HG03139 (cell line): Measurements from ENCODE around the gene ENO3.

Experiments
- ATAC-seq: cut with Tn5 transposase; IDR thresholded peaks from one replicate; pipeline ENCODE4 v1.9.1; 2021; ENCODE audit not compliant: unreplicated experiment

The ENO3 gene

DNA sequence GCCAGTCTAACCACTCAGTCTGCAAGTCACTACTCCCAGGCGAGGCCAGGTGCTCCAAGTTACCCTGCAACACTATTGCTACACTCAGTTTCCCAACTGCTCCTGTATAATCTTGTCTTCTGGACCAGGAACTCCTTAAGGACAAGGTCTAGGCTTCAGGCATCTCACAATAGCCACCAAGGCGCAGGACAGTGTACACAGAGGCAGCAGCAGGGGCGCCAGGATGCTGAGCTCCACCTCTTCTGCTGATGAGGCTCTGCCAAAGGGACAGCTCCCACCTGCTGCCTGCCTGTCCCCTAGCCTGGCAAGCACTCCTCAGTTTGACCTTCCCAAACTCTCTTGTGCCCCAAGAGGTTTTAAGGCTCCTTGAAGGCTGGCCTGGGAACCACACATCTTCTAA, 14.5 kb upstream of the ENO3 start:
- no peak for ATAC-seq

DNA sequence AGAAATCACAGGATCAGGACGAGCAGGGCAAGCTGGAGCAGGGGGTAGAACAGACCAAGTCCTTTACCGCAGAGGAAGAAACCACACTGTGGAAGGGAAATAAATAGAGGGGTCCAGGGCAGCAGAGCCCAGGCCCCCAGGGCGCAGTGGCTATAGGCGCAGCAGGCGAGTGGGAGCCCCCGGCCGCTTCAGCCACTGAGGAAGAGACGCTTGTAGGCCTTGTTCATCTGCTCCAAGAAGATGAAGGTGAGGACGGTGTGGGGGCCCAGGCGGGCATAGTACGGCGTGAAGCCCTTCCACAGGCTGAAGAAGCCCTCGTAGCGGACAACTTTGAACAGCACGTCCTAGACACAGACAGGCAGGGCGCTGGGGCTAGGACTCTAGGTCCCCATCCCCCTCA, 13.4 kb upstream of the ENO3 start:
- no peak for ATAC-seq

DNA sequence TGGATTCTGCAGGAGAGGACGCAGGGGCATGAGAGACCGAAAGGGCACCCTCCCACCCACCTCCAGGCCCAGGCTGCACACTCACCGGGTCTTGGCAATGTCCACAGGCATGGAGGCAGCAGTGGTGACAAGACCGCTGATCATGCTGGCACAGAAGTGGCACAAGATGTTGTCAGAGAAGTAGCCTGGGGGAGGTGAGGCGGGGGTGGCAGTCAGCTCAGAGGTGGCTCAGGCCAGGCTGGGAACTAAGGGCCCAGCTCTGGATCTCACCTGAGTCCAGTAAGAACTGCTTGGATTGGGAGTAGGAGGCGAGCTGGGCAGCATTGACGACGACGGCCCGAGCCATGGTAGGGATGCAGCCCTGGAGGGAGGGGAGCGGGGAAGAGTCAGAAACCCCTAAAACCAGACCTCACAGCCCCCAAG, 12.8 kb upstream of the ENO3 start:
- no peak for ATAC-seq

DNA sequence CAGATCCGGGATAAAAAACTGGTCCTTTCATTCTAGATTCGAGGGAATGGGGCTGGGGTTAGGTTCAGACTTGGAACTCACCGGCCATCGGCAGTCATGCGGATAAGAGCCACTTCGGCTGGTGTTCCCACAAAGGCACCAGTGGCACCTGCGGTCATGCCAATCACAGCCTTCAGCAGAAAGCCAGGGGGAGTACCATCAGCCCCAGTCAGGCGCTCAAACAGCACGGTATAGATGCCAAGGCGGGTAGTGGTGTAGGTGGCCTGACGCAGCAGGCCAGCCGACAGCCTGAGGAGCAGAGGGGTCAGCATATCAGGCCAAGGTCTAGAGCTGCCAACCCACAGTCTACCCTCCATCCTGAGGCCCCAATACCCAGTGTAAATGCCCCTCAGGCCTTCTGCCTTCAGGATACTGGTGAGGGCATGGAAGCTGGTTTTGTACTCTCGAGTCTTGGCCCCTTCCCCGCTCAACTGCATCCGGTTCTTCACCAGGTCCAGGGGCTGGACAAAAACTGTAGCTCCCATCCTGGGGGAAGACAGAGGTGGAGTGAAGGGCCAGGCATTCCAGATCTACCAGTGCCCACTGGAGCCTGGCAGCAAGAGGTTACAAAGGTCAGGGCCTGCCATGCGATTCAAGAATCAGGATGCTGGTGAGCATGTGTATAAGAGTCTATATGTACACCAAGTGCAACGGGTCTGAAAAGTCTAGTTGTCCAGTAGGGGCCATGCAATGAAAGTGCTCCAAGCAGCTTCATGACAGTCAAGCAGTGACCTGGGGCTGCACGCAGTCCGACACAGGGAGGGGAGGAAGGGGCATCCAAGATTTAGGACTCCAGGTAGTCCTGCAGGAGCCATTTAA, 12.0 kb upstream of the ENO3 start:
- no peak for ATAC-seq

DNA sequence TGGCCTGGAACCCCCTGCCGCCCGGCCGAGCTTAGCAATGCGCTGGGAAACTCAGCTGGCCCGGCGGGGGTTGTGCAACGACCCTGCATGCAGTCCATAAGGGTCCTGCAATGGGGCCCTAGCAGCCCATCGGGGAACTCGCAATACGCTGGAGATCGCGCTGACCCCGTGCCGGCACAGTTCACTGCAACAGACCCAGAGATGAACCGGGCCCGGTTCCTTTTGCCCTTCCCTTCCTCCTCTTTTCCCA, 11.4 kb upstream of the ENO3 start:
- peak; percentile 3 for ATAC-seq

DNA sequence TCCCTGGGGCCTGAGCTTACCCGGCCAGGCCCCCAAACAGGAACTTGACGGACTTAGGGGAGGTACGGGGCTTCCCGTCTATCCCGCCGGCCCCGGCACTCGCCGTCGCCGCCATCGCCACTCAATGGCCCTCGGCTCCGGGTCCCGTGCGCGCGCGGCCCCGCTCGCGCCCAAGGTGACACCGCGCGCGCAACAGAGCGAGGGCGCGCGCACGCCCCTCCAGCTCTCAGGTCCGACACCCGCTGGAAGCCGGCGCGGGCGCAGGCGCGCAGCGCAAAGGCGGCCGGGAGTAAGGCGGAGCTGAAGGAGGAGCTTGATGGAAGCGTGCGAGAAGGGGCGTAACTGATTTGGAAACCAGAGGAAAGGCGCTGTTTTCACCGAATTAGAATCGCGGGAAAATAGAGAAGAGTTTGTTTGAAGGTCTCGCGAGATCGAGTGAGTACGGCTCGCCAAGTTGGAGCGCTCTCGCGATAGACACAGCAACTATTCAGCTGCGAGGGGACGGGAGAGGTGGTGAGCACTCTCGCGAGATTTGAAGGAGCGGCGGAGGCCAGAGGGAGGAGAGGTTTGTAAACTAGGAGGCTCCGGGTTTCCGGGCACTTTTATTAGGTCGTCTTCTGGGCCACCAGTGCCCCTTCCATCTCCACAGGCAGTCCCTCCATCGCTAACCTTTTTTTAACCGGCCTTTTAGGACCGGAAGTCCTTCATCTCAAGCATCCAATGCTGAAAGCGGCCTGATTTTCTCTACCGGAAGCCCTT, 10.9 kb upstream of the ENO3 start, which contains the start of the genes RNF167 and SLC25A11:
Gene RNF167, plus strand, starts transcription at position 473 of the 759 bp plus-strand sequence. CDS start 642 bp downstream, outside the sequence.
Gene SLC25A11, minus strand, starts transcription at position 251 of the 759 bp plus-strand sequence. Its CDS starts 136 bp downstream, at position 115.
- peak; percentile 61 for ATAC-seq

DNA sequence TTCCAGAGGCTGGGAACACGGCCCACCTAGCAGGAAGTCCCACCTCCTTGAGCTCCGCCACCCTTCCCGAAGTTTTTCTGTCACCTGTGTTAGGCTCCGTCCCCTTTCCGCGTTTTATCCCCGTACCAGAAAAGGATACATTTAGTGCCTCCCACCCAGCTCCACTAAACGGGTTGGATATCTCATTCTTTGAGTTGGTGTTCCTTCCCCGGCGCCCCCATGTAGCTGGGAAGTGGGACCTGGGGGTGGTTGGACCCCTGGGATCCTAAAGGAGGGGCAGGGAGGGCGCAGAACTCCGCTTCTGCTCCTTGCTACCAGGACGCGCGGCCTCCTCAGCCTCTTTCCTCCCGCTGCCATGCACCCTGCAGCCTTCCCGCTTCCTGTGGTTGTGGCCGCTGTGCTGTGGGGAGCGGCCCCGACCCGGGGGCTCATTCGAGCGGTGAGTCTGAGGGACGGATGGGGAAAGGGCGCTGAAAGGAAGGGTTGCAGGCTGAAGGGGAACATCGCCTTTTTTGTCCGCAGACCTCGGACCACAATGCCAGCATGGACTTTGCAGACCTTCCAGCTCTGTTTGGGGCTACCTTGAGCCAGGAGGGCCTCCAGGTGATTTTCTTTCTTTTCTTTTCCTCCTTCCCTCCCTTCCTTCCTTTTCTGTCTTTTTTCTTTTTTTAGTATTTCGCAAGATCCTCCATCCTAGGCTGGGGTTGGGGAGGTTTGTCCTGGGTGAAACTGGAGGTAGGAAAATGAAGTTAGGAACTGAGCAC, 10.2 kb upstream of the ENO3 start:
- ATAC-seq: no peak

DNA sequence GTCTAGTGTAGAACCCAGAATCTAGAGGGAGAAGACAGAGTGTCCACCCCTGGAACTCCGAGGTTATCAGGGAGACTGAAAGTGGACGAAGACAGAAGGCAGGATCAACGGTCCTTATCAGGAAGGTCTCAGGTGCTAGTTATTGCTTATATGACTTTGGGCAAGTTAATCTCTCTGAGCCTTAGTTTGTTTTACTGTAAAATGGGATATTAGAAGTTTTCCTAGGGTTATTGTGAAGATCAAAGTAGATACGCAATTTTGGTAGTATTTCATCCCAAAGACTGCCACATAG, 9.7 kb upstream of the ENO3 start:
- no peak for ATAC-seq

DNA sequence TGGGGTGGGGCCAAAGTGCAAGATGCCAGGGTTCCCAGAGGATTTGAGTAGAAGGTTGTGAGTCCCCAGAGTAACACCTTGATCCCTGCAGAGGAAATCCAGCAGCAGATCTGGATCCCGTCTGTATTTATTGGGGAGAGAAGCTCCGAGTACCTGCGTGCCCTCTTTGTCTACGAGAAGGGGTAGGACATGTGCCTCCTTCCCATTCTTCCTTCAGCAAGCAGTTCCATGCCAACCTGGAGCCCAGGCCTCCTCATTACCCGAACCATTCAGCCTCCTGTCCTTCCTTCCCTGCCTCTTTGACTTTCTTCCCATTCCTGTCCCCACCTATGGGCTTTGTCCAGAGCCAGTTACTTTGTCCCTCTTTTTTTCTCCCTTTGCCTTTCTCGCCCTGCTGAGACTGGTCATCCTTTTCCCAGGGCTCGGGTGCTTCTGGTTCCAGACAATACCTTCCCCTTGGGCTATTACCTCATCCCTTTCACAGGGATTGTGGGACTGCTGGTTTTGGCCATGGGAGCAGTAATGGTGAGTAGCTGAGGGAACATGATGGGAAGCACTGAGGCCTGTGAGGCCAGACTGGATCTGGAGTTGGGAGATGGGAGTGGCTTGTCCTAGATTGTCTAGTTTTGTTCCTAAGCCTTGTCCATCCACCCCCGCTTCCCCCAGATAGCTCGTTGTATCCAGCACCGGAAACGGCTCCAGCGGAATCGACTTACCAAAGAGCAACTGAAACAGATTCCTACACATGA, 8.0 kb upstream of the ENO3 start:
- no peak for ATAC-seq

DNA sequence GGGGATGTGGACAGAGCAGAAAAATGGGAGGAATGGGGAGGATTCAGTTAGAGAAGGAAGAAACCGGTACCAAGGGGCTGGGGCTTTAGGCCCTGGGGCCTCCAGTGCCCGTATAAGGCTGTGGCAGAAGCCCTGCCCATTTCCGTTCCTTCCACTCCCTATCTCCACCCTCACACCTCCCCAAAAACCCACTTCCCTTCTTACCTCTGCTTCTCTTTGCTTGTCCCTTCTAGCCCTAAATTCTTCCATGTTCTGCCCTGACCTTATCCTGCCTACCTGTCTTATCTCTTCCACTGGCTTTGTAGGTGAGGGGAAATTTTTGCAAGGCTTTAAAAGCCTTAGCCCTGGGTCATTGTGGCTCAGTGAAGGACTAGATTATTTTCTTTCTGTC, 6.8 kb upstream of the ENO3 start:
- ATAC-seq: no peak

DNA sequence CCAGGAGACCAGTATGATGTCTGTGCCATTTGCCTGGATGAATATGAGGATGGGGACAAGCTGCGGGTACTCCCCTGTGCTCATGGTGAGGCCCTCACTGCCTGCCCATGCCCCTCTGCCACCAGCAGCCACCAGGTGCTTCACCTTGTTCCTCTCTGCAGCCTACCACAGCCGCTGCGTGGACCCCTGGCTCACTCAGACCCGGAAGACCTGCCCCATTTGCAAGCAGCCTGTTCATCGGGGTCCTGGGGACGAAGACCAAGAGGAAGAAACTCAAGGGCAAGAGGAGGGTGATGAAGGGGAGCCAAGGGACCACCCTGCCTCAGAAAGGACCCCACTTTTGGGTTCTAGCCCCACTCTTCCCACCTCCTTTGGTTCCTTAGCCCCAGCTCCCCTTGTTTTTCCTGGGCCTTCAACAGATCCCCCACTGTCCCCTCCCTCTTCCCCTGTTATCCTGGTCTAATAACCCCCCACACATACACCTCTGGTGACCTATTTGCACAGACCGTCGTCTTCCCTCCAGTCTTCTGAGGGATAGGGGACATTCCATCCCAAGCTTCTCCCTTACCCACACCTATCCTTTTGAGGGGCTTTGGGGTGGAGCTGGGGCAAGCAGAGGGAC, 6.3 kb upstream of the ENO3 start:
- ATAC-seq: no peak

DNA sequence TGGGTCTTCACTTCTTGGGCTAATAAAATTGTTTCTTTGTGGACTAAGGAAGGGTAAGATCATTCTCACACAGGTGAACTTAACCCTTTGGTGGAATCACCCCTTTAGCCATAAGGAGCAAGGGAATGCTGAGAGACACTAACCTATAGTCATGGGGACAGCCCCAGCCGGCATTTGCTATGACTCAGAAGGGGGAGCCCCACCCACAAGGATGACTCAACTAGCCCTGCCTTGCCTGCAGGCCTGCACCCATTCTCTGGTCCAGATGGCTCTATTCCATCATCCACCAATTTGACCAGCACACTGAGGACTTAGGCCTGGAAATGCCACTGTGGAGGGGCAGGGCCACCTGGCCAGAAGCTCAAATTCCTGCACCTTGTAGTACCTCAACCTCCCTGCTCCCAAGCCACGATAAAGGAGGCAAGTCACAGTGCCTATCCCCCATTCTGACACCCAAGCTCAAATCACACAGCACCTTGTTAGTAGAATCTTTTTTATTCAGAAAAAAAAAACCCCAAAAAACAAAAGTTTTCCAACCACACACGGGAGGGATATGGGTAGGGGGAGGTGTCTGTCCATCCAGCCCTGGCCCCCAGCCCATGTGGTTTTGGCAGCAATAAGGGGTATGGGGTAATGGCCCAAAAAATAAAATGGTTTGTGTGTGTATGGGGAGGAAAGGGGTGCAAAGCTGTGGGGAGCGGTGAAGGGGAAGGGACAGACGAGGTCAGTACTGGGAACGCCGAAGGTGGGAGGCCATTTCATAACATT, 5.6 kb upstream of the ENO3 start:
- no peak for ATAC-seq

DNA sequence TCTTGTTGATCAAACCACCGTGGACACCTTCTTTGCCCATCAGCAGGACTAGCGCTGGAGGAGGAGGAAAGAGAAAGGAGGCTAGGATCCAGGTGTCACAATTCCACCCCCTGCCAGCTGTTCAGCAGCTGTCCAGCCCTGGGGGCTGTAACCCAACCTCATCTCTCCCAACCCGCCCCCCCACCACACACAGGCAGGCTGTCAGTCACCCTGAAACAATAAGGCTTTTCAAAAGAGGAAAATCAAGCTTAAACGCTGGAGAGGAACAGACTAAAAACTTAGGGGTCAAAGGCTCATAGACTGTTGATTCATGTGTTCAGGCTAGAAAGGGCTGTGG, 5.0 kb upstream of the ENO3 start:
- no peak for ATAC-seq

DNA sequence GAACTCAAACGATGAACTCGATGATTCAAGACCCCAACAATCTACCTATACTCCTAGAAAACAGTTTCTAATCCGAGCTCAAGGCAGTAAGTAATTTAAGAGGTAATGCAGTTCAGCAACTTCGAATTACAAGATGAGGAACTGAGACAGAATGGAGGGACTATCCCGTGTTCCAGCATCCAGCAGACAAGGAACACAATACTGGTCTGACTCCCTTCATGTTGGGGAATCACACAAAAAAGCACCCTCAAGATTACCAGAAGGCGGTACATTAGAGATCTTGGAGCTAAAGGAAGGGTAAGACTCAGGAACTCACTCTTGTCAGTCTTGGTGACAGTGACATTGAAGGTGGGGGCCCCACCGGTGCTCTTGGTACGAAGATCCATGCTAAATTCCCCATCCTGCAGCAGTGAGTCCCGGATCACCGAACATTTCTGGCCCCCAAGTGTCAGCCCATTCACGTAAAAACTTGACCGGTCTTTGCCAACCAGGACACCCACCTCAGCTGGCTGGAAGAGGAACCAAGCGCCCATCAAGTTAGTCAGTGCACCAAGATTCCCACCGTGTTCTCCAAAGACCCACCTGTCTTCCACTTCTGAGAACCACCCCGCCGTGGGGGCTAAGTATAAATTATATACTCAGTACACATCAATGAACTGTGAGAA, 4.5 kb upstream of the ENO3 start:
- no peak for ATAC-seq

DNA sequence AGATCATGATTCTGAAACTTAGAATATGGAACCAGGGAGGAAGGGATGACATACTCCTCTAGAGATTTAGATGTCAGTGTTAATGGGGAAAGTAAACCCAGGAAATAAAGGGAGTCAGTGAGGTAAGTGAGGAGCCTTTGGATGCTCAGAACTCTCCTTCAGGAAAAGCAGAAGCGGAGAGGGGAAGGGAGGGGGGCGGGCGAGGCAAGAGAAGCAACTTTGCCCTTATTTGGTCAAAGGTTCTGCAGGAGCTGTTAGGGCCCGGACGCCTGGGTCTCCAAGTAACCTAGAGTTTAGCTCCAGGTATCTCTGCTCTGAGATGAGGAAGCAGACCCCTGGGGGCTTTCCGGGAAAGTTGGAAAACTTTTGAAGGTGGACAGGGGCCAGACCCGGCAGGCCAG, 3.9 kb upstream of the ENO3 start:
- ATAC-seq: no peak

DNA sequence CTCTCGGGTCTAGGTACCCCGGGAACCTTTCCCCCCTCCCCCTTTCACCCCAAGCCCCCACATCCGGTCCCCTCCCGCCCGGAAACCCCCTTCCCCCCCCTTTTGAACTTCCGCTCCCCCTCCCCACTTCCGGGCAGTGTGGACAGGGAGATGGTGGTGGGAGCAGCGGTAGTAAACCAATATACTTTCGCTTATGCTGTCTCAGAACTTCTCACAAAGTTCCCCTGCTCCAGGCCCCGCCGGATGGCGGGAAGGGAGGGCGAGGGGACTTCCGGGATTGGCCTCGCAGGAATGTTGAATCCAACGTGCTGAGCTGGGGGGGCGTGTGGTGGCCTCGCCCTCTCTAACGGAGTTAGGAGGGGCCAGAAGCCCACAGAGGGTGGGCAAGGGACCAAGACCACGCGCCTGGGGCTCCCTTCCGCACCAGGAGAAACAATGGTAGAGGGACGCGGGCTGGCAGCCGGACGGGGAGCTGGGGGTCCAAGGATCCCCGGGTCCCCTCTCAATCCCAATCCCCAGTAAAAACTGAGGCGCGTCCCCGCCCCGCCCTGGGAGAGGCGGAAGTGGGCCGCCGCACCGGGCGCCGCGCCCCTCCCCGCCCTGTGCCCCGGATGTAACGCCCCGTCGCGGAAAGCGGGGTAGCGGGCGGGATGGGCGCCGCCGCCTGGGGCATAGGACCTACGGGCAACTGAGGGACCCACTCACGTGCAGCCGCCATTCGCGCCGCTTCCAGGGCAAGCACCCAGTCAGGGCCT, 3.3 kb upstream of the ENO3 start:
- ATAC-seq: no peak

DNA sequence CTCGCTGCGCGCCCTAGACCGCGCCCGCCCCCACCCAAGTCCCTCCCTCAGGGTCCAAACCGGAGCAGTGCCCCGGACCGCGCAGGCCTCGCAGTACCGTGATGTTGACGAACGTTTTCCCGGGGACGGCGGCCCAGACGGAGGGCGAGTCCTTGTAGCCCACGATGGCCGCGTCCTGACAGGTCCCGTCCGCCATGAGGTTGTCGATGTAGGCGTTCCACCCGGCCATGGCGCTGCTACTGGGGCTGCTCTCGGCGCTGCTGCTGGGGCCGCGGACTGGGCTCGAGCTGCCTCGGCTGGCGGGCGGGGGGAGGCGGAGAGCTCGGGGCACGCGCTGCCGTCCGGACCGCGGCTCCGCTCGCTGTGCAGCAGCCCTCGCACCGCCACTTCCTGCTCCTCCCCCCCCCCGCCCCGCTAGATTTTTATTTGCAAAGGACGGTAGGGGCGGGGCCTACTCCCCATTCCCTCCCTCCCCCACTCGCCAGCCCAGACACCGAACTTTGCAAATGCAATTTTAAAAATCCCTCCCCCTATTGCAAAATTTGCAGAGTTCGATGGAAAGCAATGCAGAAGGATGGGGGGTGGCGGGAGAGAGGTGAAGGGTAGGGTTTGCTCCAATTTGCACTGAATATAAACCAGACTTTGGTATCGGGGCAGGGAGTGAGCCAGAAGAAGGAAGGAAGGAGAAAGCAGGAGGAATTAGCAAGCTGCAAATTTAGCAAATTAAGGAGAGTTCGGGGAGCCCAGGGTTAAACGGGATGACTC, 2.6 kb upstream of the ENO3 start, which contains the start of gene PFN1:
Gene PFN1, minus strand, starts transcription at position 365 of the 765 bp plus-strand sequence. Its CDS starts 136 bp downstream, at position 229.
- ATAC-seq: no peak

DNA sequence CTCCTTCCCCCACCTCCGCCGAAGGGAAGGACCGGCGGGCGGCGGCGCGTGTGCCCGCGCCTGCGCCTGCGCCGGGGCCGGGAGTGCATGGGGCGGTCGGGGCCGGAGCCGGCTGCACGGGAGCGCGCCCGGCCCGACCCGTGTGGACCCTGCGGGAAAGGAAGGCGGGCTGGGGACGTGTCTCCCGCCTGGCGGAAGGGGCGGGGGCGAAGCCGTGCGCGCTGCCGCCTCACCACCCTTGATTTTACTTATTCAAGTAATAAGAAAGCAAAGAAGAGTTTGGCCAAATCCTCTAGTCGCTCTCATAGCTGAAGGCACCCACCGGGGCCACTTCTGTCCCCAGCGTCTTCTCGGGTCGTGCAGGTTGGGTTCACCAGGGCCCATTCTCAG, 2.0 kb upstream of the ENO3 start:
- no peak for ATAC-seq
